Keratinocyte (primary cell): ENCODE data around the gene TANGO2.

Source experiments
- EZH2 ChIP-seq: IDR thresholded peaks from one replicate; pipeline ENCODE4 v1.6.1; 2012; ENCODE audit warnings: inconsistent platforms, mild to moderate bottlenecking, low read length, moderate library complexity
- TF ChIP-seq, protein P1 (sequence below), 3 experiments: IDR thresholded peaks in 1 of 3; conservative IDR thresholded peaks in 1 of 3; optimal IDR thresholded peaks in 1 of 3; 2 replicates in 2 of 3; 3 replicates in 1 of 3; pipeline versions ENCODE3 to v1.5.1; 2011; ENCODE audit warnings: low read length in 3 of 3, mild to moderate bottlenecking in 3 of 3, moderate library complexity in 2 of 3, control low read depth in 1 of 3, inconsistent platforms in 1 of 3; ENCODE audit not compliant: insufficient read depth in 2 of 3; ENCODE audit errors: extremely low read depth in 1 of 3

DNA sequence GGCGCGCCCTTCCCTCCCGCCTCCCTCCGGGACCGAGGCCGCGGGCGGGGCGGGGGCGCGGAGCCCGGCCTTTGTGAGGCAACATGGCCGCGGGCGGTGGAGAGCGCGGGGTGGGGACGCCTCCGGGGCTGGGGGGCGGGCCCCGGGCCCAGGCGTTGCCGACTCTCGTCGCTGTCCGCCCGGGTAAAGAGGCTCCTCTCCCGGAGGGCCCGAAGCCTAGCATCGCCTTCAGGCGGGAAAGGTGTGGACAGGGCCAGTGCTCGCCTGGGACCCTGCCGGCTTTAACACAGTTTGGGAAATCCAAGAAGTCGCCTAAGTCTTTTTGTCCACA is 59.5 kb downstream of the TANGO2 start:
- TF ChIP-seq, protein P1, sequence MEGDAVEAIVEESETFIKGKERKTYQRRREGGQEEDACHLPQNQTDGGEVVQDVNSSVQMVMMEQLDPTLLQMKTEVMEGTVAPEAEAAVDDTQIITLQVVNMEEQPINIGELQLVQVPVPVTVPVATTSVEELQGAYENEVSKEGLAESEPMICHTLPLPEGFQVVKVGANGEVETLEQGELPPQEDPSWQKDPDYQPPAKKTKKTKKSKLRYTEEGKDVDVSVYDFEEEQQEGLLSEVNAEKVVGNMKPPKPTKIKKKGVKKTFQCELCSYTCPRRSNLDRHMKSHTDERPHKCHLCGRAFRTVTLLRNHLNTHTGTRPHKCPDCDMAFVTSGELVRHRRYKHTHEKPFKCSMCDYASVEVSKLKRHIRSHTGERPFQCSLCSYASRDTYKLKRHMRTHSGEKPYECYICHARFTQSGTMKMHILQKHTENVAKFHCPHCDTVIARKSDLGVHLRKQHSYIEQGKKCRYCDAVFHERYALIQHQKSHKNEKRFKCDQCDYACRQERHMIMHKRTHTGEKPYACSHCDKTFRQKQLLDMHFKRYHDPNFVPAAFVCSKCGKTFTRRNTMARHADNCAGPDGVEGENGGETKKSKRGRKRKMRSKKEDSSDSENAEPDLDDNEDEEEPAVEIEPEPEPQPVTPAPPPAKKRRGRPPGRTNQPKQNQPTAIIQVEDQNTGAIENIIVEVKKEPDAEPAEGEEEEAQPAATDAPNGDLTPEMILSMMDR (optimal IDR thresholded peaks at IDR 0.05 in 1 of 3, IDR thresholded peaks at IDR 0.05 in 1 of 3, conservative IDR thresholded peaks at IDR 0.05 in 1 of 3; ENCODE audit: extremely low read depth in 1 of 3, insufficient read depth in 2 of 3, low read length in 3 of 3): no peak
- TF ChIP-seq EZH2: no peak
